Left ventricle myocardium inferior (tissue), 1 donor: ENCODE results near the gene CRNKL1. TPM values are rescaled to one million over a fixed set of nuclear protein-coding genes. Genes with fewer than 3 reads are reported as not detected.

ENCODE experiments used
- DNase-seq: peaks from one replicate; pipeline ENCODE4 v3.0.0-alpha.2; 2020
- H3K27ac ChIP-seq: fragments of 200-600 bp; replicated peaks from 2 replicates; pipeline ENCODE4 v1.8.0; 2021
- H3K27me3 ChIP-seq: fragments of 200-600 bp; 2 replicates; pipeline ENCODE4 v1.8.0; 2021; ENCODE audit warnings: low read depth
- H3K36me3 ChIP-seq: fragments of 200-600 bp; 2 replicates; pipeline ENCODE4 v1.8.0; 2021
- H3K4me1 ChIP-seq: fragments of 200-600 bp; 2 replicates; pipeline ENCODE4 v1.8.0; 2021
- H3K4me3 ChIP-seq: fragments of 200-600 bp; 2 replicates; pipeline ENCODE4 v1.8.0; 2021; ENCODE audit warnings: mild to moderate bottlenecking, moderate library complexity
- H3K9me3 ChIP-seq: fragments of 200-600 bp; replicated peaks from 2 replicates; pipeline ENCODE4 v1.8.0; 2021
- intact Hi-C: fragments of 100-400 bp; cut with micrococcal nuclease; formaldehyde crosslinking; loops from one replicate; pipeline ENCODE4 v1.11.0; 2022
- total RNA-seq: library from RNA; stranded (reverse); fragmentation: NEBNext Ultra II Directional; extraction: Animal tissue kit (Norgen Biotek cat#: 25700); gene quantifications from one replicate; pipeline ENCODE4 v1.2.1, GENCODE V29; 2021
- TF ChIP-seq, protein P1 (sequence below): fragments of 200-600 bp; IDR thresholded peaks from 2 replicates; pipeline ENCODE4 v1.8.0; 2021; ENCODE audit warnings: antibody characterized with exemption, mild to moderate bottlenecking, borderline replicate concordance
- donor health status: DM: no; HTN: yes; CAD: no; lungs with severe emphysema.

CRNKL1 gene
- total RNA-seq, 1 donor from 2014 or later = 18.0 TPM

DNA sequence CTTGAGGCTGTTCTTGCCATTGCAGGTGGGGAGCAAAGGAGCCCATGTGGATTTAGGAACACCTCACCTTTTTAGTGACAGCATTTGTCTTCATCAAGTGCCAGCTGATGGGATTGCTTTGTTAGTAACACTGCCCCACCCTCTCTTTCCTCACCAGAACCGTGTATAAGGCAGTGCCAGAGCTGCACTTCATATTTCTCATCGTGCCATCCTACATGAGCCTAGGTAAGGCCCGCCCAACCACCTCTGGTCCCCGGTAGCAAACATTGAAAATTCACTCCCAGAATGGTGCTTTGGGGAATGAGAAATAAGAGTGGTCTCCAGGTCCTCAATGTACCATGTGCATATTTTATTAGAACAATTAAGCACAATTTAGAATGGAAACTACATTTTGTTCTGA lies 22.8 kb upstream of the CRNKL1 start:
- no peak overlapping the region for H3K4me3 ChIP-seq
- intact Hi-C loops = no loop called here
- DNase-seq = no peak
- H3K36me3 ChIP-seq = no peaks in the 10 kb centered on the region
- TF ChIP-seq, protein P1, sequence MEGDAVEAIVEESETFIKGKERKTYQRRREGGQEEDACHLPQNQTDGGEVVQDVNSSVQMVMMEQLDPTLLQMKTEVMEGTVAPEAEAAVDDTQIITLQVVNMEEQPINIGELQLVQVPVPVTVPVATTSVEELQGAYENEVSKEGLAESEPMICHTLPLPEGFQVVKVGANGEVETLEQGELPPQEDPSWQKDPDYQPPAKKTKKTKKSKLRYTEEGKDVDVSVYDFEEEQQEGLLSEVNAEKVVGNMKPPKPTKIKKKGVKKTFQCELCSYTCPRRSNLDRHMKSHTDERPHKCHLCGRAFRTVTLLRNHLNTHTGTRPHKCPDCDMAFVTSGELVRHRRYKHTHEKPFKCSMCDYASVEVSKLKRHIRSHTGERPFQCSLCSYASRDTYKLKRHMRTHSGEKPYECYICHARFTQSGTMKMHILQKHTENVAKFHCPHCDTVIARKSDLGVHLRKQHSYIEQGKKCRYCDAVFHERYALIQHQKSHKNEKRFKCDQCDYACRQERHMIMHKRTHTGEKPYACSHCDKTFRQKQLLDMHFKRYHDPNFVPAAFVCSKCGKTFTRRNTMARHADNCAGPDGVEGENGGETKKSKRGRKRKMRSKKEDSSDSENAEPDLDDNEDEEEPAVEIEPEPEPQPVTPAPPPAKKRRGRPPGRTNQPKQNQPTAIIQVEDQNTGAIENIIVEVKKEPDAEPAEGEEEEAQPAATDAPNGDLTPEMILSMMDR = no peak
- H3K9me3 ChIP-seq = no peaks in the 10 kb centered on the region
- no peak overlapping the region for H3K27ac ChIP-seq
- H3K27me3 ChIP-seq = peaks cover 9% of the 10 kb centered on the region
- peaks cover 12% of the 10 kb centered on the region for H3K4me1 ChIP-seq

- peaks cover 9% of the 10 kb centered on the region for H3K27me3 ChIP-seq
- intact Hi-C loops = no loop called here
- peaks cover 12% of the 10 kb centered on the region for H3K4me1 ChIP-seq
- no peak for DNase-seq
- no peaks in the 10 kb centered on the region for H3K9me3 ChIP-seq
- TF ChIP-seq, protein P1 = no peak
- no peaks in the 10 kb centered on the region for H3K36me3 ChIP-seq
- no peak overlapping the region for H3K4me3 ChIP-seq
- H3K27ac ChIP-seq = no peak overlapping the region
Observed at GRCh38 chr20:20073801-20074371, 21.6 kb upstream of the CRNKL1 start.

GRCh38 chr20:20070871-20071726 lies 18.8 kb upstream of the CRNKL1 start:
- Histone ChIP-seq H3K36me3 (no peaks in the 10 kb centered on the region), H3K27ac (peak overlapping the region; percentile 72), H3K4me3 (no peak overlapping the region), H3K9me3 (no peaks in the 10 kb centered on the region), H3K27me3 (peaks cover 9% of the 10 kb centered on the region), H3K4me1 (peaks cover 12% of the 10 kb centered on the region)
- TF ChIP-seq, protein P1 = no peak
- no peak for DNase-seq
- intact Hi-C loops = no loop called here

- Histone ChIP-seq H3K36me3 (no peaks in the 10 kb centered on the region), H3K4me1 (no peaks in the 10 kb centered on the region), H3K27ac (no peak overlapping the region), H3K27me3 (no peaks in the 10 kb centered on the region), H3K4me3 (no peak overlapping the region), H3K9me3 (no peaks in the 10 kb centered on the region)
- TF ChIP-seq, protein P1 = no peak
- no peak for DNase-seq
- intact Hi-C loops = no loop called here
Observed at GRCh38 chr20:20065361-20065760, 13.1 kb upstream of the CRNKL1 start.

GRCh38 chr20:20063941-20064702 lies 11.9 kb upstream of the CRNKL1 start:
- no peak overlapping the region for H3K4me3 ChIP-seq
- H3K4me1 ChIP-seq = no peaks in the 10 kb centered on the region
- H3K27me3 ChIP-seq = no peaks in the 10 kb centered on the region
- H3K27ac ChIP-seq = no peak overlapping the region
- TF ChIP-seq, protein P1 = no peak
- intact Hi-C loops = no loop called here
- no peaks in the 10 kb centered on the region for H3K36me3 ChIP-seq
- no peaks in the 10 kb centered on the region for H3K9me3 ChIP-seq
- no peak for DNase-seq
